Measurements from ENCODE around the gene DDX23.

DDX23 gene

DNA sequence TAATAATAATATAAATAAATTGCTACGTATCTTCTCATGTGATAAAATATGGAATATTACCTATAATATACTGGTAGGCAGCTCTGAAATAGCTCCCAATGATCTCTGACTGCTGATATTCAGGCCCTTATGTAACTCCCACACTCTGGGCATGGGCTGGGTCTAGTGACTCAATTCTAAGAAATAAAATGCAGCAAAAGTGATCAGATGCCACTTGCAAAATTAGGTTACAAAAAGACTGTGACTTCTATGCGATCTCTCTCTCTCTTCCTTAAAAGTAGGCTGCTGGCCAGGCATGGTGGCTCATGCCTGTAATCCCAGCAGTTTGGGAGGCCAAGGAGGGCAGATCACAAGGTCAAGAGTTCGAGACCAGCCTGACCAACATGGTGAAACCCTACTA, 44.0 kb downstream of the DDX23 start:
- H3K4ac ChIP-seq (ENCODE audit: low read depth in 1 of 2, low read length in 2 of 2) = no peak overlapping the region
- H2AFZ ChIP-seq (ENCODE audit: low read depth, low read length) = no peak overlapping the region
- H3K23ac ChIP-seq (ENCODE audit: low read length in 2 of 2) = no peak overlapping the region
- no peak for DNase-seq
- no peak overlapping the region for H3K27ac ChIP-seq (ENCODE audit: low read length, poor library complexity, severe bottlenecking)
- no peak overlapping the region for H3K9ac ChIP-seq (ENCODE audit: low read length)
- 98% methylated on average over 2 of the region's 3 CpGs for WGBS
- no peak overlapping the region for H2AK5ac ChIP-seq (ENCODE audit: low read length, severe bottlenecking)
- no peak overlapping the region for H4K91ac ChIP-seq (ENCODE audit: low read length)
- H3K4me2 ChIP-seq (ENCODE audit: low read length, poor library complexity, severe bottlenecking) = no peak overlapping the region
- peaks cover 17% of the 10 kb centered on the region for H3K4me1 ChIP-seq (ENCODE audit: control insufficient read depth, insufficient read depth, low read depth, low read length)
- H3K36me3 ChIP-seq (ENCODE audit: control insufficient read depth in 1 of 2, insufficient read depth in 2 of 2, low read depth in 1 of 2, low read length in 2 of 2) = no peaks in the 10 kb centered on the region
- no peak overlapping the region for H2BK5ac ChIP-seq (ENCODE audit: low read depth, low read length, poor library complexity, severe bottlenecking)
- H3K27me3 ChIP-seq (ENCODE audit: control insufficient read depth in 1 of 2, insufficient read depth in 1 of 2, low read length in 2 of 2) = no peaks in the 10 kb centered on the region
- no peak overlapping the region for H2BK12ac ChIP-seq (ENCODE audit: low read length in 2 of 2)
- no peak overlapping the region for H3K14ac ChIP-seq (ENCODE audit: low read length in 2 of 2)
- H3K79me1 ChIP-seq (replicated peaks; ENCODE audit: low read length, poor library complexity, severe bottlenecking) = no peaks in the 10 kb centered on the region
- no peak overlapping the region for H3K4me3 ChIP-seq (ENCODE audit: insufficient read depth in 1 of 2, low read depth in 1 of 2, low read length in 2 of 2)
- no peak overlapping the region for H2BK120ac ChIP-seq (ENCODE audit: low read depth, low read length)
- no peak overlapping the region for H4K8ac ChIP-seq (ENCODE audit: low read length)
- H3K9me3 ChIP-seq (ENCODE audit: control insufficient read depth, low read length) = no peaks in the 10 kb centered on the region
- no peak overlapping the region for H2BK15ac ChIP-seq (ENCODE audit: low read depth, poor library complexity, severe bottlenecking)
- H3K18ac ChIP-seq (ENCODE audit: low read depth in 1 of 2, low read length in 2 of 2) = no peak overlapping the region

DNA sequence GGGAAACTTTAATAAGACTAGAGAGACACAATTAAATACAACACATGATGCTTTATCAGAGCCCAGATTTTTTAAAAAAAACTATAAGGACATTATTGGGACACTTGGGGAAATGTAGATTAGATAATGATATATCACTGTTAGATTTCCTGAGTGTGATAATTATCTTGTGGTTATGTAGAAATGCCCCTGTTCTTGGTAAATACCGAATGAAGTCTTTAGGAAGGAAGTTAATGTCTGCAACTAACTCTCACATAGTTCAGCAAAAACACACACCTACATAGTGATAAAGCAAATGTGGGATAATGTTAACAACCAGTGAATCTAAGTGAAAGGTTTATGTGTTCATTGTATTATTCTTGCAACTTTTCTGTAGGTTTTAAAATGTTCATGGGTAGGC, 48.3 kb downstream of the DDX23 start:
- Histone ChIP-seq H2BK120ac (ENCODE audit: low read depth, low read length) (no peak overlapping the region), H3K4ac (ENCODE audit: low read depth in 1 of 2, low read length in 2 of 2) (no peak overlapping the region), H2BK12ac (ENCODE audit: low read length in 2 of 2) (no peak overlapping the region), H3K4me2 (ENCODE audit: low read length, poor library complexity, severe bottlenecking) (no peak overlapping the region), H2BK15ac (ENCODE audit: low read depth, poor library complexity, severe bottlenecking) (no peak overlapping the region), H3K4me3 (ENCODE audit: insufficient read depth in 1 of 2, low read depth in 1 of 2, low read length in 2 of 2) (no peak overlapping the region), H3K36me3 (ENCODE audit: control insufficient read depth in 1 of 2, insufficient read depth in 2 of 2, low read depth in 1 of 2, low read length in 2 of 2) (no peaks in the 10 kb centered on the region), H3K27ac (ENCODE audit: low read length, poor library complexity, severe bottlenecking) (no peak overlapping the region), H3K18ac (ENCODE audit: low read depth in 1 of 2, low read length in 2 of 2) (no peak overlapping the region), H2BK5ac (ENCODE audit: low read depth, low read length, poor library complexity, severe bottlenecking) (no peak overlapping the region), H3K27me3 (ENCODE audit: control insufficient read depth in 1 of 2, insufficient read depth in 1 of 2, low read length in 2 of 2) (peaks cover 11 to 12% of the 10 kb centered on the region in 2 experiments), H3K14ac (ENCODE audit: low read length in 2 of 2) (no peak overlapping the region), H3K79me1 (replicated peaks; ENCODE audit: low read length, poor library complexity, severe bottlenecking) (no peaks in the 10 kb centered on the region), H3K9me3 (ENCODE audit: control insufficient read depth, low read length) (no peaks in the 10 kb centered on the region), H3K23ac (ENCODE audit: low read length in 2 of 2) (no peak overlapping the region), H2AK5ac (ENCODE audit: low read length, severe bottlenecking) (no peak overlapping the region), H2AFZ (ENCODE audit: low read depth, low read length) (no peak overlapping the region), H4K91ac (ENCODE audit: low read length) (no peak overlapping the region), H4K8ac (ENCODE audit: low read length) (no peak overlapping the region), H3K9ac (ENCODE audit: low read length) (no peak overlapping the region), H3K4me1 (ENCODE audit: control insufficient read depth, insufficient read depth, low read depth, low read length) (no peaks in the 10 kb centered on the region)
- no peak for DNase-seq
- WGBS = no CpG with 5 or more reads among the region's 1 CpG

- H2AFZ ChIP-seq (ENCODE audit: low read depth, low read length) = no peak overlapping the region
- H2BK15ac ChIP-seq (ENCODE audit: low read depth, poor library complexity, severe bottlenecking) = no peak overlapping the region
- no peak overlapping the region for H2BK12ac ChIP-seq (ENCODE audit: low read length in 2 of 2)
- no peak overlapping the region for H3K14ac ChIP-seq (ENCODE audit: low read length in 2 of 2)
- no peak overlapping the region for H3K27ac ChIP-seq (ENCODE audit: low read length, poor library complexity, severe bottlenecking)
- H2BK120ac ChIP-seq (ENCODE audit: low read depth, low read length) = no peak overlapping the region
- H3K79me1 ChIP-seq (replicated peaks; ENCODE audit: low read length, poor library complexity, severe bottlenecking) = no peaks in the 10 kb centered on the region
- H3K9ac ChIP-seq (ENCODE audit: low read length) = no peak overlapping the region
- H3K4me2 ChIP-seq (ENCODE audit: low read length, poor library complexity, severe bottlenecking) = no peak overlapping the region
- H3K36me3 ChIP-seq (ENCODE audit: control insufficient read depth in 1 of 2, insufficient read depth in 2 of 2, low read depth in 1 of 2, low read length in 2 of 2) = no peaks in the 10 kb centered on the region
- H4K91ac ChIP-seq (ENCODE audit: low read length) = no peak overlapping the region
- WGBS = 84% methylated on average over 14 of the region's 14 CpGs
- no peak for DNase-seq
- no peak overlapping the region for H3K23ac ChIP-seq (ENCODE audit: low read length in 2 of 2)
- H3K27me3 ChIP-seq (ENCODE audit: control insufficient read depth in 1 of 2, insufficient read depth in 1 of 2, low read length in 2 of 2) = peaks cover 11 to 12% of the 10 kb centered on the region in 2 experiments
- H3K4ac ChIP-seq (ENCODE audit: low read depth in 1 of 2, low read length in 2 of 2) = no peak overlapping the region
- no peak overlapping the region for H4K8ac ChIP-seq (ENCODE audit: low read length)
- no peak overlapping the region for H3K18ac ChIP-seq (ENCODE audit: low read depth in 1 of 2, low read length in 2 of 2)
- no peak overlapping the region for H3K4me3 ChIP-seq (ENCODE audit: insufficient read depth in 1 of 2, low read depth in 1 of 2, low read length in 2 of 2)
- H2BK5ac ChIP-seq (ENCODE audit: low read depth, low read length, poor library complexity, severe bottlenecking) = no peak overlapping the region
- no peak overlapping the region for H2AK5ac ChIP-seq (ENCODE audit: low read length, severe bottlenecking)
- no peaks in the 10 kb centered on the region for H3K9me3 ChIP-seq (ENCODE audit: control insufficient read depth, low read length)
- no peaks in the 10 kb centered on the region for H3K4me1 ChIP-seq (ENCODE audit: control insufficient read depth, insufficient read depth, low read depth, low read length)
Measured at GRCh38 chr12:48800971-48801370, 51.0 kb downstream of the DDX23 start.

DNA sequence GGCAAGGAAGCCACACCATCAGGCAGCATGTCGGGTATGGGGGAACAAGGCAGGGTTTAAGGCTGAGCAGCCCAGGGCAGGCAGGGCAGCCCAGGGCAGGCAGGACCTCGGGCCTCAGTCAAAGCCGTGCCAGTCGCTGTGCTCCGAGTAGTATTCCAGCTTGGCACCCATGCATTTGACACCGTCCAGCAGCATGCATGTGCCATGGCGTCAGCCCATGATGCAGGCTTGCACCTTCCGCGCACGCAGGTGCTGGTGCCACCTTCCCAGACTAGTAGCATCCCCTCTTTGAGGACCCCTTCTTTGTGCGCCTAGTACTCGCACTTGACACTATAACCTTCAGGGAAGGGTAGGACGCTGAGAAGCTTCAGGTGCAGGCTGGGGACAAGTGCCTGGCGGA, 51.5 kb downstream of the DDX23 start:
- H3K4me1 ChIP-seq (ENCODE audit: control insufficient read depth, insufficient read depth, low read depth, low read length) = peaks cover 2% of the 10 kb centered on the region
- H3K27ac ChIP-seq (ENCODE audit: low read length, poor library complexity, severe bottlenecking) = no peak overlapping the region
- H2BK5ac ChIP-seq (ENCODE audit: low read depth, low read length, poor library complexity, severe bottlenecking) = no peak overlapping the region
- no peak overlapping the region for H3K4me2 ChIP-seq (ENCODE audit: low read length, poor library complexity, severe bottlenecking)
- WGBS = 96% methylated on average over 14 of the region's 14 CpGs
- H2AFZ ChIP-seq (ENCODE audit: low read depth, low read length) = no peak overlapping the region
- H3K18ac ChIP-seq (ENCODE audit: low read depth in 1 of 2, low read length in 2 of 2) = no peak overlapping the region
- no peak overlapping the region for H2BK15ac ChIP-seq (ENCODE audit: low read depth, poor library complexity, severe bottlenecking)
- no peak overlapping the region for H4K8ac ChIP-seq (ENCODE audit: low read length)
- no peak overlapping the region for H3K14ac ChIP-seq (ENCODE audit: low read length in 2 of 2)
- DNase-seq = no peak
- H3K36me3 ChIP-seq (ENCODE audit: control insufficient read depth in 1 of 2, insufficient read depth in 2 of 2, low read depth in 1 of 2, low read length in 2 of 2) = no peaks in the 10 kb centered on the region
- H3K23ac ChIP-seq (ENCODE audit: low read length in 2 of 2) = no peak overlapping the region
- H2AK5ac ChIP-seq (ENCODE audit: low read length, severe bottlenecking) = no peak overlapping the region
- H4K91ac ChIP-seq (ENCODE audit: low read length) = no peak overlapping the region
- no peak overlapping the region for H3K4ac ChIP-seq (ENCODE audit: low read depth in 1 of 2, low read length in 2 of 2)
- no peaks in the 10 kb centered on the region for H3K79me1 ChIP-seq (replicated peaks; ENCODE audit: low read length, poor library complexity, severe bottlenecking)
- no peaks in the 10 kb centered on the region for H3K9me3 ChIP-seq (ENCODE audit: control insufficient read depth, low read length)
- no peak overlapping the region for H3K4me3 ChIP-seq (ENCODE audit: insufficient read depth in 1 of 2, low read depth in 1 of 2, low read length in 2 of 2)
- H2BK12ac ChIP-seq (ENCODE audit: low read length in 2 of 2) = no peak overlapping the region
- H3K9ac ChIP-seq (ENCODE audit: low read length) = no peak overlapping the region
- H2BK120ac ChIP-seq (ENCODE audit: low read depth, low read length) = no peak overlapping the region
- peaks cover 11 to 12% of the 10 kb centered on the region in 2 experiments for H3K27me3 ChIP-seq (ENCODE audit: control insufficient read depth in 1 of 2, insufficient read depth in 1 of 2, low read length in 2 of 2)
